Measurements from ENCODE around the gene FAM83C.

- TF ChIP-seq SIN3A (IDR thresholded peaks at IDR 0.05; ENCODE audit: low read depth, low read length) (no peak), SMC3 (IDR thresholded peaks at IDR 0.05; ENCODE audit: borderline replicate concordance, low read length) (no peak), CTCF (IDR thresholded peaks at IDR 0.05 in 2 of 3, conservative IDR thresholded peaks at IDR 0.05 in 1 of 3; ENCODE audit: control insufficient read depth in 2 of 3, extremely low read depth in 1 of 3, insufficient read depth in 1 of 3, low read depth in 3 of 3, low read length in 3 of 3) (no peak), NR2C2 (IDR thresholded peaks at IDR 0.05; ENCODE audit: borderline replicate concordance, control insufficient read depth, insufficient read length, low read depth) (no peak), ZNF207 (IDR thresholded peaks at IDR 0.05; ENCODE audit: borderline replicate concordance) (no peak)
Measured at GRCh38 chr20:35295058-35295457, 2.8 kb upstream of the FAM83C start.
